ENCODE data around the gene HNF1B.
A peak's percentile ranks its signal among the peaks of the same experiment; 100 is the strongest.

Gene HNF1B

GRCh38 chr17:37759014-37759637, 14.3 kb upstream of the HNF1B start:
- DNase-seq, result no peak

GRCh38 chr17:37756051-37756450, 11.2 kb upstream of the HNF1B start:
- DNase-seq, result no peak

- no peak for DNase-seq
These were observed 10.6 kb upstream of the HNF1B start for GRCh38 chr17:37755455-37755854.

- DNase-seq, result no peak
These were observed 9.5 kb upstream of the HNF1B start for GRCh38 chr17:37754363-37754762.

- no peak for DNase-seq
These were observed 7.6 kb upstream of the HNF1B start for GRCh38 chr17:37752482-37752881.

GRCh38 chr17:37750768-37751475, 6.1 kb upstream of the HNF1B start:
- DNase-seq, result no peak

- no peak for DNase-seq
These were observed 5.4 kb upstream of the HNF1B start for GRCh38 chr17:37750292-37750691.

- no peak for DNase-seq
These were observed 2.4 kb upstream of the HNF1B start for GRCh38 chr17:37747222-37747621.

- no peak for DNase-seq
These were observed 1.8 kb upstream of the HNF1B start for GRCh38 chr17:37746617-37747016.

GRCh38 chr17:37745801-37746426, 1.1 kb upstream of the HNF1B start:
- DNase-seq, result no peak

GRCh38 chr17:37744633-37744927, 279 bp downstream of the HNF1B start:
- DNase-seq, result no peak

GRCh38 chr17:37743875-37744632, 805 bp downstream of the HNF1B start:
- peak; percentile 18 for DNase-seq

GRCh38 chr17:37743612-37743874, 1.3 kb downstream of the HNF1B start:
- DNase-seq, result peak; percentile 12

- DNase-seq, result peak; percentile 12
These were observed 1.9 kb downstream of the HNF1B start for GRCh38 chr17:37742762-37743611.

GRCh38 chr17:37742116-37742761, 2.6 kb downstream of the HNF1B start:
- DNase-seq, result no peak

- DNase-seq, result no peak
These were observed 3.3 kb downstream of the HNF1B start for GRCh38 chr17:37741341-37742115.

GRCh38 chr17:37740915-37741314, 3.9 kb downstream of the HNF1B start:
- no peak for DNase-seq

- no peak for DNase-seq
These were observed 6.9 kb downstream of the HNF1B start for GRCh38 chr17:37737971-37738370.

GRCh38 chr17:37737081-37737480, 7.8 kb downstream of the HNF1B start:
- DNase-seq, result no peak

- DNase-seq, result no peak
These were observed 8.4 kb downstream of the HNF1B start for GRCh38 chr17:37736428-37736827.

GRCh38 chr17:37735165-37735564, 9.7 kb downstream of the HNF1B start:
- no peak for DNase-seq

GRCh38 chr17:37732316-37732715, 12.5 kb downstream of the HNF1B start:
- DNase-seq, result no peak

Data from activated naive CD4-positive, alpha-beta T cell treated with anti-CD3 and anti-CD28 coated beads, Interleukin-2, amount 50 U/mL, for 16 hours (primary cell).